K562 (cell line): Measurements from ENCODE around the gene DPP3. TPM values are rescaled to one million over a fixed set of nuclear protein-coding genes. Genes with fewer than 3 reads are reported as not detected.

Source experiments
- CBX5 ChIP-seq: IDR thresholded peaks from 2 replicates; pipeline ENCODE4 v1.6.1; 2014; ENCODE audit warnings: low read depth, borderline replicate concordance
- CBX8 ChIP-seq: fragments of 200-600 bp; sonication (generic); IDR thresholded peaks from 2 replicates; pipeline ENCODE4 v1.6.1; 2012; ENCODE audit warnings: borderline replicate concordance, mixed run types, low read depth, mild to moderate bottlenecking, moderate library complexity, mixed read lengths, low read length, control low read depth, inconsistent platforms; ENCODE audit not compliant: poor library complexity, severe bottlenecking; ENCODE audit errors: extremely low read depth
- MCM3 ChIP-seq: fragments of 450-650 bp; IDR thresholded peaks from 2 replicates; pipeline ENCODE4 v1.6.1; 2016
- PTRF ChIP-seq: fragments of 450-650 bp; IDR thresholded peaks from 2 replicates; pipeline ENCODE4 v1.6.1; 2016; ENCODE audit warnings: mild to moderate bottlenecking, missing genetic modification characterization, missing compliant biosample characterization
- RBM14 ChIP-seq: fragments of 200-400 bp; formaldehyde crosslinking; IDR thresholded peaks from 2 replicates; pipeline ENCODE4 v1.6.1; 2018; ENCODE audit warnings: low read depth, mild to moderate bottlenecking, low read length, moderate library complexity, borderline replicate concordance; ENCODE audit not compliant: insufficient read depth
- SAFB2 ChIP-seq: fragments of 200-400 bp; formaldehyde crosslinking; IDR thresholded peaks from 2 replicates; pipeline ENCODE4 v1.6.1; 2018; ENCODE audit warnings: borderline replicate concordance, low read length, low read depth, moderate library complexity; ENCODE audit not compliant: severe bottlenecking
- SAP30 ChIP-seq: fragments of 200-600 bp; sonication (generic); IDR thresholded peaks from 2 replicates; pipeline ENCODE4 v1.6.1; 2012; ENCODE audit warnings: borderline replicate concordance, low read depth, mild to moderate bottlenecking, moderate library complexity, low read length, control low read depth, inconsistent platforms; ENCODE audit not compliant: insufficient read depth, poor library complexity, severe bottlenecking
- WHSC1 ChIP-seq: IDR thresholded peaks from one replicate; pipeline ENCODE4 v1.6.1; 2012; ENCODE audit warnings: low read length, control low read depth, inconsistent platforms
- YY1 ChIP-seq, 3 experiments: IDR thresholded peaks; 2 replicates each; pipeline ENCODE4 v1.6.1; 2011; ENCODE audit warnings: low read length in 2 of 3, mild to moderate bottlenecking in 2 of 3, moderate library complexity in 2 of 3, borderline replicate concordance in 1 of 3, control low read depth in 1 of 3, low read depth in 1 of 3; ENCODE audit not compliant: insufficient read depth in 3 of 3, insufficient replicate concordance in 2 of 3, control insufficient read depth in 1 of 3, insufficient read length in 1 of 3; ENCODE audit errors: extremely low read depth in 1 of 3
- ZC3H4 ChIP-seq: sonication (generic); formaldehyde crosslinking; IDR thresholded peaks from 2 replicates; pipeline ENCODE4 v1.9.0; 2021; ENCODE audit warnings: missing genetic modification reagents, borderline replicate concordance
- ZNF184 ChIP-seq: sonication (generic); formaldehyde crosslinking; IDR thresholded peaks from 2 replicates; pipeline ENCODE4 v1.5.0; 2020; ENCODE audit warnings: missing genetic modification reagents
- ZNF316 ChIP-seq: fragments of 450-650 bp; IDR thresholded peaks from 2 replicates; pipeline ENCODE4 v1.6.1; 2016
- polyA plus RNA-seq, 8 experiments: library from polyadenylated mRNA; depleted of rRNA in 4 of 8; stranded (reverse) in 5 of 8; unstranded in 3 of 8; fragments of >200 nt; fragmentation: Nextera tagmentation in 2 of 8; fragmentation: Illumina TruSeq in 1 of 8; extraction: Ambion mirVana in 2 of 8; extraction: Trizol in 1 of 8; gene quantifications; 2 replicates each; pipeline versions ENCODE4 v1.2.1 to v1.2.3, GENCODE V29; 2011 to 2014; ENCODE audit warnings: inconsistent platforms in 1 of 8, missing spikeins in 1 of 8
- total RNA-seq, 7 experiments: library from RNA; depleted of rRNA in 6 of 7; stranded (reverse); fragments of >200 nt in 6 of 7; fragmentation: Illumina TruSeq in 2 of 7; extraction: Trizol in 2 of 7; gene quantifications; 2 replicates each; pipeline versions ENCODE4 v1.2.1 to v1.2.3, GENCODE V29; 2011 to 2021; ENCODE audit warnings: low replicate concordance in 1 of 7
- TF ChIP-seq, protein P1 (sequence below): fragments of 200-600 bp; sonication (generic); IDR thresholded peaks from one replicate; pipeline ENCODE4 v1.6.1; 2012; ENCODE audit warnings: mild to moderate bottlenecking, low read depth, low read length, inconsistent platforms

DPP3 gene
- total and polyA plus RNA-seq, 9 of the 15 experiments (the other 6 are each of a cell fraction or from before 2014, with no cell fraction given): 3.7 to 69.2 (median 43.3) TPM

- TF ChIP-seq MCM3 (no peak), RBM14 (0 out of 2 replicates have a peak, but pooled peaks have one; percentile 69), CBX5 (no peak), CBX8 (no peak), SAP30 (peak; percentile 90), WHSC1 (no peak), ZNF316 (no peak), SAFB2 (no peak), YY1 (IDR thresholded peaks at IDR 0.05; ENCODE audit: borderline replicate concordance in 1 of 3, control insufficient read depth in 1 of 3, extremely low read depth in 1 of 3, insufficient read depth in 3 of 3, insufficient read length in 1 of 3, insufficient replicate concordance in 2 of 3, low read depth in 1 of 3, low read length in 2 of 3) (peak; percentile 79 to 98 (median 92)), PTRF (tag) (no peak), ZC3H4 (CRISPR knock-in tag) (no peak), ZNF184 (CRISPR knock-in tag) (no peak)
- TF ChIP-seq, protein P1, sequence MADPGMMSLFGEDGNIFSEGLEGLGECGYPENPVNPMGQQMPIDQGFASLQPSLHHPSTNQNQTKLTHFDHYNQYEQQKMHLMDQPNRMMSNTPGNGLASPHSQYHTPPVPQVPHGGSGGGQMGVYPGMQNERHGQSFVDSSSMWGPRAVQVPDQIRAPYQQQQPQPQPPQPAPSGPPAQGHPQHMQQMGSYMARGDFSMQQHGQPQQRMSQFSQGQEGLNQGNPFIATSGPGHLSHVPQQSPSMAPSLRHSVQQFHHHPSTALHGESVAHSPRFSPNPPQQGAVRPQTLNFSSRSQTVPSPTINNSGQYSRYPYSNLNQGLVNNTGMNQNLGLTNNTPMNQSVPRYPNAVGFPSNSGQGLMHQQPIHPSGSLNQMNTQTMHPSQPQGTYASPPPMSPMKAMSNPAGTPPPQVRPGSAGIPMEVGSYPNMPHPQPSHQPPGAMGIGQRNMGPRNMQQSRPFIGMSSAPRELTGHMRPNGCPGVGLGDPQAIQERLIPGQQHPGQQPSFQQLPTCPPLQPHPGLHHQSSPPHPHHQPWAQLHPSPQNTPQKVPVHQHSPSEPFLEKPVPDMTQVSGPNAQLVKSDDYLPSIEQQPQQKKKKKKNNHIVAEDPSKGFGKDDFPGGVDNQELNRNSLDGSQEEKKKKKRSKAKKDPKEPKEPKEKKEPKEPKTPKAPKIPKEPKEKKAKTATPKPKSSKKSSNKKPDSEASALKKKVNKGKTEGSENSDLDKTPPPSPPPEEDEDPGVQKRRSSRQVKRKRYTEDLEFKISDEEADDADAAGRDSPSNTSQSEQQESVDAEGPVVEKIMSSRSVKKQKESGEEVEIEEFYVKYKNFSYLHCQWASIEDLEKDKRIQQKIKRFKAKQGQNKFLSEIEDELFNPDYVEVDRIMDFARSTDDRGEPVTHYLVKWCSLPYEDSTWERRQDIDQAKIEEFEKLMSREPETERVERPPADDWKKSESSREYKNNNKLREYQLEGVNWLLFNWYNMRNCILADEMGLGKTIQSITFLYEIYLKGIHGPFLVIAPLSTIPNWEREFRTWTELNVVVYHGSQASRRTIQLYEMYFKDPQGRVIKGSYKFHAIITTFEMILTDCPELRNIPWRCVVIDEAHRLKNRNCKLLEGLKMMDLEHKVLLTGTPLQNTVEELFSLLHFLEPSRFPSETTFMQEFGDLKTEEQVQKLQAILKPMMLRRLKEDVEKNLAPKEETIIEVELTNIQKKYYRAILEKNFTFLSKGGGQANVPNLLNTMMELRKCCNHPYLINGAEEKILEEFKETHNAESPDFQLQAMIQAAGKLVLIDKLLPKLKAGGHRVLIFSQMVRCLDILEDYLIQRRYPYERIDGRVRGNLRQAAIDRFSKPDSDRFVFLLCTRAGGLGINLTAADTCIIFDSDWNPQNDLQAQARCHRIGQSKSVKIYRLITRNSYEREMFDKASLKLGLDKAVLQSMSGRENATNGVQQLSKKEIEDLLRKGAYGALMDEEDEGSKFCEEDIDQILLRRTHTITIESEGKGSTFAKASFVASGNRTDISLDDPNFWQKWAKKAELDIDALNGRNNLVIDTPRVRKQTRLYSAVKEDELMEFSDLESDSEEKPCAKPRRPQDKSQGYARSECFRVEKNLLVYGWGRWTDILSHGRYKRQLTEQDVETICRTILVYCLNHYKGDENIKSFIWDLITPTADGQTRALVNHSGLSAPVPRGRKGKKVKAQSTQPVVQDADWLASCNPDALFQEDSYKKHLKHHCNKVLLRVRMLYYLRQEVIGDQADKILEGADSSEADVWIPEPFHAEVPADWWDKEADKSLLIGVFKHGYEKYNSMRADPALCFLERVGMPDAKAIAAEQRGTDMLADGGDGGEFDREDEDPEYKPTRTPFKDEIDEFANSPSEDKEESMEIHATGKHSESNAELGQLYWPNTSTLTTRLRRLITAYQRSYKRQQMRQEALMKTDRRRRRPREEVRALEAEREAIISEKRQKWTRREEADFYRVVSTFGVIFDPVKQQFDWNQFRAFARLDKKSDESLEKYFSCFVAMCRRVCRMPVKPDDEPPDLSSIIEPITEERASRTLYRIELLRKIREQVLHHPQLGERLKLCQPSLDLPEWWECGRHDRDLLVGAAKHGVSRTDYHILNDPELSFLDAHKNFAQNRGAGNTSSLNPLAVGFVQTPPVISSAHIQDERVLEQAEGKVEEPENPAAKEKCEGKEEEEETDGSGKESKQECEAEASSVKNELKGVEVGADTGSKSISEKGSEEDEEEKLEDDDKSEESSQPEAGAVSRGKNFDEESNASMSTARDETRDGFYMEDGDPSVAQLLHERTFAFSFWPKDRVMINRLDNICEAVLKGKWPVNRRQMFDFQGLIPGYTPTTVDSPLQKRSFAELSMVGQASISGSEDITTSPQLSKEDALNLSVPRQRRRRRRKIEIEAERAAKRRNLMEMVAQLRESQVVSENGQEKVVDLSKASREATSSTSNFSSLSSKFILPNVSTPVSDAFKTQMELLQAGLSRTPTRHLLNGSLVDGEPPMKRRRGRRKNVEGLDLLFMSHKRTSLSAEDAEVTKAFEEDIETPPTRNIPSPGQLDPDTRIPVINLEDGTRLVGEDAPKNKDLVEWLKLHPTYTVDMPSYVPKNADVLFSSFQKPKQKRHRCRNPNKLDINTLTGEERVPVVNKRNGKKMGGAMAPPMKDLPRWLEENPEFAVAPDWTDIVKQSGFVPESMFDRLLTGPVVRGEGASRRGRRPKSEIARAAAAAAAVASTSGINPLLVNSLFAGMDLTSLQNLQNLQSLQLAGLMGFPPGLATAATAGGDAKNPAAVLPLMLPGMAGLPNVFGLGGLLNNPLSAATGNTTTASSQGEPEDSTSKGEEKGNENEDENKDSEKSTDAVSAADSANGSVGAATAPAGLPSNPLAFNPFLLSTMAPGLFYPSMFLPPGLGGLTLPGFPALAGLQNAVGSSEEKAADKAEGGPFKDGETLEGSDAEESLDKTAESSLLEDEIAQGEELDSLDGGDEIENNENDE: no peak
Measured at GRCh38 chr11:66438504-66439466, 41.4 kb upstream of the DPP3 start, which contains the start of gene MRPL11 (continued).
